Coronary artery (tissue), 2 donors: Measurements from ENCODE around the gene WDR35.

Experiments
- DNase-seq: peaks from one replicate; pipeline ENCODE4 v3.0.0-alpha.2; 2017; ENCODE audit warnings: low spot score
- H3K27ac ChIP-seq, 2 donors: fragments of 200-600 bp; sonication (generic); one replicate each; pipeline ENCODE4 v1.5.1; 2016 to 2019
- H3K4me3 ChIP-seq: fragments of 200-600 bp; sonication (generic); 2 replicates; pipeline ENCODE4 v1.5.1; 2016; ENCODE audit warnings: mild to moderate bottlenecking, moderate library complexity
- CTCF ChIP-seq: fragments of 200-600 bp; sonication (generic); IDR thresholded peaks from one replicate; pipeline ENCODE4 v1.5.1; 2019; ENCODE audit warnings: antibody characterized with exemption

The WDR35 gene

DNA sequence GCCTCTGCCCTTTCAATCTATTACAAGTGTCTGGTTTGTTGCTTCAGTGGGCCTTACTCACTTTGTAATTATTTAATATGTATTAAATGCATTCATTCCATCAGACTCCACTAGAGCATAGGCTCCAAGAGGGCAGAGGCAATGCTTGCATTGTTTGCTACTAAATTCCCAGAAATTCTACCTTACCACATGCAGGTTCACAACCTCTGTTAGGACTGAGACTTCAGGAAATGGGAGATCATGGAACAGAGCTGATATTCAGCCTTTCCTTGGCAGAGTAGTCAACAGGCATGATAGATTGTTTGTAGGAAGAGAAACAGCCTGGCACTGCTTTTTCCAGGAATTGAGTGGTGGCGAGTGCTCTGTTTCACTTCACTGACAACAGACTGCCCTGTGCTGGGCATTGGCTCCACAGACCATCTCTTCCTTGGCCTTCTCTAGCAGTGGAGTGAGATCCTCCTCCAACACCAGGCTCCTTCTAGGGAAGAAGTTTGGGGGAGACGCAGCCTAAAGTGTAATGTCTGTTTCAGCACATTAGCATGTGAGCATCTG, 28.8 kb upstream of the WDR35 start:
- H3K4me3 ChIP-seq: no peak overlapping the region
- H3K27ac ChIP-seq: no peak overlapping the region
- no peak for TF ChIP-seq CTCF
- no peak for DNase-seq

DNA sequence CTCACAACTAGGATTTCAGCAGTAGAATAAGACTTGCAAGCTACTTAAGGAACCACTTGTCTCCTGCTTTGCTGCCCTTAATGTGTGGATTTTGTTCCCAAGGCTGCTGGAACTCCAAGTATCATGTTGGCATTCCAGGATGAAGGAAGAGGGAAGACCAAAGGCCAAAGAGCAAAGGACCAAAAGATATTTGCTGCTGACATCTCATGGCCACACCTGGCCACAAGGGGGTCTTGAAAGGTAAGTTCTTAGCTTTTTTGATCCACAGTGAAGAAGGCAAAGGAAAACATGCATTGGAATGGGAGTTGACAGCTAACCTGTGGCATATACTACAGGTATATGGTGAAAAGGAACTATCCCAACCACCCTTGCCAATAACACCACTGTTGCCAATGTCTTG, 26.4 kb upstream of the WDR35 start:
- TF ChIP-seq CTCF: no peak
- no peak overlapping the region for H3K27ac ChIP-seq
- H3K4me3 ChIP-seq: no peak overlapping the region
- DNase-seq: no peak

DNA sequence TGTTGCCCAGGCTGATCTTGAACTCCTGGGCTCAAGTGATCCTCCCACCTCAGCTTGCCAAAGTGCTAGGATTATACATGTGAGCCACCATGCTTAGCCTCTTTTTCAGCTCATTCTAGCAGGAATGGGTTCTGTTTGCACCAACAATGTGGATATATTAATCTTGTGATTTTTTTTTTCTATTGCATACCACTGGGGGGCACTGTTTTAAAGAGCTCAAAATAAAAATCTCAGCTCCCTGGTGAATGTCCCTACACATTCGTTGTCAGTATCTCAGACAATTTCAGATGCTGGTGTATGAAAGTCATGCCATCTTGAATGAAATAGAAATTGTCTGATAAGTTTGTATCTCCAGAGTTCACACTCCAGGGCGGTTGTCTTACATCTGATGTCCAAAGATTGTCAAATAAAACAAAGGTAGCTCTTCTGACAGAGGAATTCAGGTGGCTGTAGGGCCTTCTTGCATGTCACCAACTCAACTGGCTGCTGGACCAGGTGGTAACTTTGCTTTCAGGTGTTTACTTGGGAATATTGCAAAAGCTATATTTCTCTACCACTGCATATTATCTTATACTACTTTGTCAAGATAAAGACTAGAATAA, 25.7 kb upstream of the WDR35 start:
- no peak overlapping the region for H3K27ac ChIP-seq
- peak; percentile 26 for TF ChIP-seq CTCF
- no peak overlapping the region for H3K4me3 ChIP-seq
- no peak for DNase-seq

DNA sequence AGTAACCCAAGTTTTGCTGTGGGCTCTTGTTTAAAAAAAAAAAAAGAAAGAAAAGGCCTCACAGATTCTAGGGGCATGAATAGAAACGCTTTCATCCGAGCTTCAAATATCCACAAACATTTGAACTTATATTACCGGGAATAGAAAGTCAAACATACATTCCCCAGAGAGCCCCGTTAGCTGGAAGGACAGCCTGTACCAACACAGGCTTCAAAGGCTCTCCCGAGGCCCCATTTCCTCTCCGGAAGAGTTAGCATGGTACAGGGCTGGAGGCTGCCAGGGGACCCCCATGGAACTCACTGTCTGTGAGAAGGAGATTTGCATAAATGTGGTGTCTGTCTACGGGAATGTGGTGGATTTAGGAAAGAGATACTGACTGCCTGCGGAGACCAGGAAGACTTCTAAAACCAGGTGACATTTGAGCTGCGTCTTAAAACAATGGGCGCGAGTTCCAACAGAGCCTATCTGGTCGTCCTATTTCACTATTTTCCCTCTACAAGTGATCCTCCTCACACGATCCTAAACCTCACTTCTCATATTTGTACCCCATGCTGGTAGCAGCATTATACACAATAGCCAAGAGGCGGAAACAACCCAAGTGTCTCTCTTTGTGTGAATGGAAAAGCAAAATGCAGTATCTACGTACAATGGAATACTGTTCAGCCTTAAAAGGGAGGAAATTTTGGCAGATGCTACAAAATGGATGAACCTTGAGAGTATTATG, 23.4 kb upstream of the WDR35 start:
- Histone ChIP-seq H3K4me3 (peak overlapping the region; percentile 85), H3K27ac (peak overlapping the region; percentile 64 to 86)
- TF ChIP-seq CTCF: no peak
- DNase-seq: no peak

DNA sequence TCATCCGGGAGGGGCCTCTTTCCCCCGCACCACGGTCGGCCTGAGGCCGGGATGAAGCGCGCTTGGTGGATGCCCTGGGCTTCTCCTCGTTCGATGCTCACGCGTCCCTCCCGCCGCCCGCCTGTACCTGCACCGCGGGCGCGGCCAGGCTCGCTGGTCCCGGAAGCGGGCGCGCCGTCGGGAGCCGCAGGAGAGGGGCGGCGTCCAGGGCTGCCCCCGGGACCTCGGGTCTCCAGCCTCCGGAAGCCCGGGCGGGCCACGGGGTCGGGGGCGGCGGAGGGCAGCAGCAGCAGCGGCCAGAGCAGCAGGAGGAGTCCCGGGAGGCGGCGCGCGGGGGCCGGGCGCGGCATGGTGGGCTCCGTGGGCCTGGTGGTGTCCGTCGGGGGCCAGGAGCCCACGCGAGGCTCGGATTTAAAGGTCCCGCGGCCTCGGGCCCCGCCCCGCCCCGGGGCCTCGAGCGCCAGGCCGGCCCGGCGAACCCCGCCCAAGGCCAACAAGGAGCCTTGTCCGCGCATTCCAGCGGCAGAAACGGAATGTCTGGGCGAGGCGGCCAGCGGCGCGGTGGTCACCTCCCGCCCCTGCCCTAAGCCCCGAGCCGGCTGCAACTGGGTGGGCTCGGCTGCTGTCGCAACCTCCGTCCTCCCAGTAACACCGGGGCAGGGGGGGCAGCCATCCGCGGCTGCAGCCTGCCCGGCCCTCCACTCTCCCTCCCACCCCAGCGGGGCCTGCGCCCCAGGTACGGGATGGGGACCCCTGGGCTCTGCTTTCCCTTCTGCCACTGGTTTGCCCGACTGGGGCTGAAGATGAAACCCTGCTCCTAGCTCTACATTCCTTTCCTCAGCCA, 22.6 kb upstream of the WDR35 start, which contains the start of gene MATN3:
Gene MATN3, minus strand, starts transcription at position 387 of the 844 bp plus-strand sequence. Its CDS starts 37 bp downstream, at position 350.
- Histone ChIP-seq H3K27ac (peak within 1 kb of the TSS; percentile 64 to 86), H3K4me3 (peak within 1 kb of the TSS; percentile 85)
- no peak for TF ChIP-seq CTCF
- no peak for DNase-seq

DNA sequence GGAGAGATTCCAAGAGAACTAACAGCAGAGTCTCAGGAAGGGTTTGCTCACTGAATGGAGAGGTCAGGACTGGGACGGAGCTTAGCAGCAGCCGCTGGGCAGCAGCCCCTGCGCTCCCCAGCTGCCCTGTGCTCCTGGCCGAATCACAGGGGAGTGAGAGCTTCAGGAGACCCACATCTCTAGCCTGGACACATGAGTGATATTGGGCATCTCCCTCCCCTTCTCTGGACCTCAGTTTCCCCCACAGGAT, 22.1 kb upstream of the WDR35 start:
- no peak for TF ChIP-seq CTCF
- H3K27ac ChIP-seq: no peak overlapping the region
- no peak for DNase-seq
- peak overlapping the region; percentile 85 for H3K4me3 ChIP-seq
